Rectal smooth muscle tissue (tissue), 1 donor: ENCODE measurements around the gene RTTN.

Experiments
- H3K27ac ChIP-seq: one replicate; pipeline ENCODE4 v1.7.0; 2013; ENCODE audit warnings: low read depth, low read length, inconsistent platforms
- H3K27me3 ChIP-seq: one replicate; pipeline ENCODE4 v1.7.0; 2013; ENCODE audit warnings: low read length; ENCODE audit not compliant: control insufficient read depth, insufficient read depth
- H3K36me3 ChIP-seq: one replicate; pipeline ENCODE4 v1.7.0; 2013; ENCODE audit warnings: low read length; ENCODE audit not compliant: control insufficient read depth, insufficient read depth
- H3K4me1 ChIP-seq: one replicate; pipeline ENCODE4 v1.7.0; 2013; ENCODE audit warnings: low read length; ENCODE audit not compliant: control insufficient read depth, insufficient read depth
- H3K4me3 ChIP-seq: one replicate; pipeline ENCODE4 v1.7.0; 2013; ENCODE audit warnings: low read length
- H3K9ac ChIP-seq: one replicate; pipeline ENCODE4 v1.7.0; 2013; ENCODE audit warnings: low read length

The RTTN gene

GRCh38 chr18:69953191-69953590, 252.3 kb downstream of the RTTN start:
- Histone ChIP-seq H3K27me3 (no peaks in the 10 kb centered on the region), H3K4me1 (peaks cover 2% of the 10 kb centered on the region), H3K36me3 (no peaks in the 10 kb centered on the region), H3K9ac (no peak overlapping the region), H3K4me3 (no peak overlapping the region), H3K27ac (no peak overlapping the region)
